K562 (cell line): ENCODE measurements around the gene SRGAP3. TPM values are rescaled to one million over a fixed set of nuclear protein-coding genes. Genes with fewer than 3 reads are reported as not detected.

ENCODE experiments used
- ATAC-seq: fragments of 200-7000 bp; cut with Tn5 transposase; 3 replicates; pipeline ENCODE4 v1.9.1; 2020; ENCODE audit warnings: moderate library complexity
- BruUV-seq: library from RNA; stranded (reverse); fragments of 400-500 nt; replicated peaks from 2 replicates; lab custom pipeline; 2021; lab: Mats Ljungman, UMichigan
- CTCF ChIA-PET: fragments of 300-600 bp; formaldehyde crosslinking; extraction: SDS; loops from one replicate; lab custom pipeline; 2021; ENCODE audit warnings: low intra/inter-chr PET ratio; lab: Yijun Ruan, JAX
- POLR2A ChIA-PET: fragments of 300-600, 350-650 bp; sonication (Branson Sonifier 250); formaldehyde crosslinking; extraction: SDS; loops from one replicate; lab custom pipeline; 2021; ENCODE audit warnings: antibody characterized with exemption, inconsistent platforms; lab: Yijun Ruan, JAX
- DNase-seq, 4 experiments: peaks; one replicate each; pipeline versions ENCODE4 v3.0.0 to v3.0.0-alpha.2; 2011 to 2018; ENCODE audit warnings: low spot score in 3 of 4, mixed read lengths in 3 of 4; ENCODE audit errors: extremely low read depth in 1 of 4
- FAIRE-seq: peaks from 2 replicates; lab custom pipeline; 2011; peaks lifted over from hg19 to GRCh38; lab: Jason Lieb, UNC
- H2AFZ ChIP-seq: 2 replicates; pipeline ENCODE4 v1.6.0; 2011; ENCODE audit warnings: low read depth, low read length, control low read depth, inconsistent platforms
- H3K27ac ChIP-seq: fragments of 200-600 bp; 3 replicates; pipeline ENCODE4 v1.8.0; 2011; ENCODE audit warnings: low read depth, mild to moderate bottlenecking, control low read depth, inconsistent platforms, low read length, moderate library complexity, mixed read lengths; ENCODE audit errors: extremely low read depth
- H3K27me3 ChIP-seq, 2 experiments: fragments of 300-600 bp in 1 of 2; 2 replicates in 1 of 2; 3 replicates in 1 of 2; pipeline versions ENCODE4 v1.6.0 to v1.8.0; 2011; ENCODE audit warnings: inconsistent platforms in 2 of 2, low read length in 2 of 2, mild to moderate bottlenecking in 1 of 2, mixed read lengths in 1 of 2, moderate library complexity in 1 of 2; ENCODE audit not compliant: control insufficient read depth in 2 of 2, insufficient read depth in 2 of 2
- H3K36me3 ChIP-seq: fragments of 300-600 bp; 3 replicates; pipeline ENCODE4 v1.8.0; 2011; ENCODE audit warnings: mild to moderate bottlenecking, low read length, inconsistent platforms; ENCODE audit not compliant: control insufficient read depth, insufficient read depth
- H3K4me1 ChIP-seq, 2 experiments: fragments of 200-600 bp in 1 of 2; replicated peaks in 1 of 2; 2 replicates in 1 of 2; 3 replicates in 1 of 2; pipeline versions ENCODE4 v1.5.1 to v1.8.0; 2011; ENCODE audit warnings: inconsistent platforms in 2 of 2, low read length in 2 of 2, mild to moderate bottlenecking in 1 of 2, mixed read lengths in 1 of 2, moderate library complexity in 1 of 2; ENCODE audit not compliant: control insufficient read depth in 2 of 2, insufficient read depth in 2 of 2
- H3K4me2 ChIP-seq: 2 replicates; pipeline ENCODE4 v1.6.1; 2011; ENCODE audit warnings: low read length, control low read depth, inconsistent platforms, mixed read lengths; ENCODE audit not compliant: insufficient read depth
- H3K4me3 ChIP-seq: fragments of 200-600 bp; sonication (generic), shearing (Covaris generic); 2 replicates; pipeline ENCODE4 v1.5.1; 2016; ENCODE audit warnings: control low read depth, inconsistent platforms
- H3K79me2 ChIP-seq: fragments of 200-600 bp; 3 replicates; pipeline ENCODE4 v1.8.0; 2011; ENCODE audit warnings: low read length, inconsistent platforms; ENCODE audit not compliant: control insufficient read depth, insufficient read depth
- H3K9ac ChIP-seq, 2 experiments: 2 replicates each; pipeline versions ENCODE4 v1.6.0 to v1.6.1; 2011; ENCODE audit warnings: low read depth in 2 of 2, low read length in 2 of 2, control low read depth in 1 of 2, inconsistent platforms in 1 of 2, mild to moderate bottlenecking in 1 of 2, mixed read lengths in 1 of 2; ENCODE audit not compliant: insufficient read depth in 1 of 2
- H3K9me1 ChIP-seq: one replicate; pipeline ENCODE4 v1.6.0; 2011; ENCODE audit warnings: inconsistent platforms, mild to moderate bottlenecking, low read length, moderate library complexity; ENCODE audit not compliant: control insufficient read depth, insufficient read depth
- H3K9me3 ChIP-seq: replicated peaks from 2 replicates; pipeline ENCODE4 v1.5.1; 2011; ENCODE audit warnings: low read depth, low read length, inconsistent platforms; ENCODE audit not compliant: control insufficient read depth, insufficient read depth
- H4K20me1 ChIP-seq: replicated peaks from 2 replicates; pipeline ENCODE4 v1.6.1; 2011; ENCODE audit warnings: low read length, inconsistent platforms, mixed read lengths; ENCODE audit not compliant: control insufficient read depth, insufficient read depth
- NONO ChIP-seq, 2 experiments: fragments of 200-400 bp in 1 of 2; fragments of 450-650 bp in 1 of 2; formaldehyde crosslinking in 1 of 2; IDR thresholded peaks; 2 replicates each; pipeline ENCODE4 v1.6.1; 2017; ENCODE audit warnings: low read depth in 2 of 2, mild to moderate bottlenecking in 2 of 2, moderate library complexity in 2 of 2, low read length in 1 of 2
- RUNX1 ChIP-seq: sonication (generic); IDR thresholded peaks from 2 replicates; pipeline ENCODE4 v1.6.1; 2016; ENCODE audit warnings: antibody characterized with exemption, low read depth
- SIN3B ChIP-seq: fragments of 450-650 bp; IDR thresholded peaks from 2 replicates; pipeline ENCODE4 v1.6.1; 2017; ENCODE audit warnings: low read depth, mild to moderate bottlenecking, moderate library complexity
- SNIP1 ChIP-seq: fragments of 450-650 bp; IDR thresholded peaks from 2 replicates; pipeline ENCODE4 v1.7.1; 2017; ENCODE audit warnings: low read depth, mild to moderate bottlenecking
- ZNF239 ChIP-seq: fragments of 250-450 bp; sonication (Bioruptor Pico); IDR thresholded peaks from 2 replicates; pipeline ENCODE4 v1.4.0; 2020; ENCODE audit warnings: mild to moderate bottlenecking
- ZNF282 ChIP-seq: sonication (generic); formaldehyde crosslinking; IDR thresholded peaks from 2 replicates; pipeline ENCODE4 v1.8.1; 2023; ENCODE audit warnings: missing genetic modification reagents
- WGBS: fragments of 100-300 bp; shearing (Covaris generic); methylation state at CpG from one replicate; pipeline ENCODE4 v1.1.6; 2016; ENCODE audit warnings: low coverage, mixed read lengths; ENCODE audit not compliant: insufficient coverage; ENCODE audit errors: missing lambda C conversion rate; 5-methylcytosine and 5-hydroxymethylcytosine counted together
- in situ Hi-C: fragments of 300-500 bp; cut with MboI; formaldehyde crosslinking; loops from 4 replicates; pipeline ENCODE4 v1.15.0; 2018; ENCODE audit warnings: inconsistent platforms, mixed read lengths
- intact Hi-C: fragments of 100-400 bp; cut with micrococcal nuclease; formaldehyde crosslinking; loops from 2 replicates; pipeline ENCODE4 v1.14.2; 2022
- polyA plus RNA-seq, 8 experiments: library from polyadenylated mRNA; depleted of rRNA in 4 of 8; stranded (reverse) in 5 of 8; unstranded in 3 of 8; fragments of >200 nt; fragmentation: Nextera tagmentation in 2 of 8; fragmentation: Illumina TruSeq in 1 of 8; extraction: Ambion mirVana in 2 of 8; extraction: Trizol in 1 of 8; gene quantifications; 2 replicates each; pipeline versions ENCODE4 v1.2.1 to v1.2.3, GENCODE V29; 2011 to 2014; ENCODE audit warnings: inconsistent platforms in 1 of 8, missing spikeins in 1 of 8
- total RNA-seq, 7 experiments: library from RNA; depleted of rRNA in 6 of 7; stranded (reverse); fragments of >200 nt in 6 of 7; fragmentation: Illumina TruSeq in 2 of 7; extraction: Trizol in 2 of 7; gene quantifications; 2 replicates each; pipeline versions ENCODE4 v1.2.1 to v1.2.3, GENCODE V29; 2011 to 2021; ENCODE audit warnings: low replicate concordance in 1 of 7

SRGAP3 gene
- total and polyA plus RNA-seq, 9 of the 15 experiments (the other 6 are each of a cell fraction or from before 2014, with no cell fraction given): 0.11 to 0.85 (median 0.35) TPM; not detected in 2

- in situ Hi-C loops: no loop called here
- DNase-seq (no peak), FAIRE-seq (no peak)
- no peak overlapping the region for H3K4me2 ChIP-seq
- peaks cover 0 to 8% of the 10 kb centered on the region in 2 experiments; a peak in 2 of 5 replicates for H3K4me1 ChIP-seq
- H3K9me3 ChIP-seq: peaks cover 6% of the 10 kb centered on the region
- no peaks in the 10 kb centered on the region for H3K79me2 ChIP-seq
- H3K9ac ChIP-seq: no peak overlapping the region
- H4K20me1 ChIP-seq: peaks cover 4% of the 10 kb centered on the region
- no peak for TF ChIP-seq RUNX1
- TF ChIP-seq NONO (IDR thresholded peaks at IDR 0.05; ENCODE audit: low read depth in 2 of 2, low read length in 1 of 2): no peak
- TF ChIP-seq ZNF239 (CRISPR knock-in tag): no peak
- TF ChIP-seq SIN3B: no peak
- TF ChIP-seq ZNF282 (CRISPR knock-in tag): no peak
- no peak for TF ChIP-seq SNIP1
- TF ChIP-seq, all 486 proteins: peak for 0
- intact Hi-C loops: loop anchor here (1.0 to 10.0 kb wide), 3 partner anchors 78 to 496 kb away; no protein-coding TSS in a partner anchor
- Histone ChIP-seq H3K9me1 (no peaks in the 10 kb centered on the region), H2AFZ (no peak overlapping the region), H3K27ac (no peak overlapping the region), H3K36me3 (no peaks in the 10 kb centered on the region), H3K27me3 (peaks cover 54 to 82% of the 10 kb centered on the region in 2 experiments), H3K4me3 (no peak overlapping the region)
- WGBS: 2% methylated on average over 8 of the region's 8 CpGs
- ATAC-seq: no peak
- ChIA-PET CTCF (interaction anchor here (0.9 to 3.2 kb wide), 2 partner anchors 79 to 313 kb away, joined by 7 to 17 read pairs; no protein-coding TSS in a partner anchor), POLR2A (interaction anchor here (0.7 to 0.8 kb wide), 2 partner anchors 157 to 315 kb away, joined by 3 read pairs; no protein-coding TSS in a partner anchor)
- BruUV-seq: no TSS peak
Measured at GRCh38 chr3:8988791-8989558, 260.5 kb downstream of the SRGAP3 start.
